Neural cell (in vitro differentiated cells): ENCODE results near the gene GC.

Source experiments
- RAD21 ChIP-seq: fragments of 450-650 bp; conservative IDR thresholded peaks from 2 replicates; pipeline ENCODE4 v1.6.1; 2014; ENCODE audit warnings: antibody characterized with exemption, mild to moderate bottlenecking, moderate library complexity
- TAF1 ChIP-seq: IDR thresholded peaks from 2 replicates; pipeline ENCODE4 v1.6.1; 2012; ENCODE audit warnings: low read depth
- TF ChIP-seq, protein P1 (sequence below): fragments of 450-650 bp; IDR thresholded peaks from 2 replicates; pipeline ENCODE4 v1.5.1; 2014; ENCODE audit warnings: antibody characterized with exemption, mild to moderate bottlenecking, moderate library complexity; ENCODE audit not compliant: poor library complexity, severe bottlenecking

DNA sequence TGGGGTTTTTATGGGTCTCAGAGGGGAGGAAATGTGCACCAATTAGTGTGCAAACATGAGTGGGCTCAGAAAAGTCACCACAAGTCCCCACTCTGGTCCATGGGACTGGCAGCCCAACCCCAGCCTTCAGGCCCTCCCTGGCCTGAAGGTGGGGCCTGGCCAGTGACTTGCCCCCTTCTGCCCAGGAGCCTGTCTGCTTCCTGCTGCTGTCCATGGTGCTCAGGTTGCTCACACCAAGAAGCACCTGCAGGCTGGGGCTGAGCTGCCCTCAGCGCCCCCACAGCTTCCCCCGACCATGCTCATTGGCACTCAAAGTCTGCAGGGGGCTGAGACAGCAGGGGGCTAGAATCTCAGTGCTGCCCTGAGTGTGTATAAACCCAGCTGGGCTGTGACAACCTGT lies 30.6 kb upstream of the GC start:
- TF ChIP-seq, protein P1, sequence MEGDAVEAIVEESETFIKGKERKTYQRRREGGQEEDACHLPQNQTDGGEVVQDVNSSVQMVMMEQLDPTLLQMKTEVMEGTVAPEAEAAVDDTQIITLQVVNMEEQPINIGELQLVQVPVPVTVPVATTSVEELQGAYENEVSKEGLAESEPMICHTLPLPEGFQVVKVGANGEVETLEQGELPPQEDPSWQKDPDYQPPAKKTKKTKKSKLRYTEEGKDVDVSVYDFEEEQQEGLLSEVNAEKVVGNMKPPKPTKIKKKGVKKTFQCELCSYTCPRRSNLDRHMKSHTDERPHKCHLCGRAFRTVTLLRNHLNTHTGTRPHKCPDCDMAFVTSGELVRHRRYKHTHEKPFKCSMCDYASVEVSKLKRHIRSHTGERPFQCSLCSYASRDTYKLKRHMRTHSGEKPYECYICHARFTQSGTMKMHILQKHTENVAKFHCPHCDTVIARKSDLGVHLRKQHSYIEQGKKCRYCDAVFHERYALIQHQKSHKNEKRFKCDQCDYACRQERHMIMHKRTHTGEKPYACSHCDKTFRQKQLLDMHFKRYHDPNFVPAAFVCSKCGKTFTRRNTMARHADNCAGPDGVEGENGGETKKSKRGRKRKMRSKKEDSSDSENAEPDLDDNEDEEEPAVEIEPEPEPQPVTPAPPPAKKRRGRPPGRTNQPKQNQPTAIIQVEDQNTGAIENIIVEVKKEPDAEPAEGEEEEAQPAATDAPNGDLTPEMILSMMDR = no peak
- no peak for TF ChIP-seq TAF1
- no peak for TF ChIP-seq RAD21
